ENCODE data around the gene TUBE1. TPM values are rescaled to one million over a fixed set of nuclear protein-coding genes. Genes with fewer than 3 reads are reported as not detected.

Gene TUBE1
- total RNA-seq, 6 experiments from 2014 or later, result 9.8 to 15.5 (median 11.2) TPM

DNA sequence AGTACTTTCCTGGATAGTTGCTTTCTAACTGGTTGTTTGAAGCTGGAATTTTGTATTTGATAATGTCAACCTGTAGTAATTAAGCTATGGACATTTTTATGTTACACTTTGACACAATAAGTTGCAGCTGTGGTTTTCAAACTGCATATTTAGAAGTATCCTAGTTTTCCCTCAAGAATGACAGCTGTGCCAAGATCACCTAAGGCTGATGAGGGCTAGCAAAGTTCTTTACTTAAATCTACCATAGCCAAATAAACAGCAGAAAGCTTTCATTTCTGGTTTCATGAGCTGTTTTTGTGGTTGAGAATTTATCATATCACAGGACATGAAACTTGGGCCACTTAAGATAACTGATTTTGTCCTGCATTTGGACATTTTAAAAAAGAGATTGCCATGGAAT is 30.8 kb upstream of the TUBE1 start:
- H3K27me3 Mint-ChIP-seq (ENCODE audit: insufficient read depth), result no peaks in the 10 kb centered on the region; the same call in 1 of the 2 replicates
- TF ChIP-seq, protein P1, sequence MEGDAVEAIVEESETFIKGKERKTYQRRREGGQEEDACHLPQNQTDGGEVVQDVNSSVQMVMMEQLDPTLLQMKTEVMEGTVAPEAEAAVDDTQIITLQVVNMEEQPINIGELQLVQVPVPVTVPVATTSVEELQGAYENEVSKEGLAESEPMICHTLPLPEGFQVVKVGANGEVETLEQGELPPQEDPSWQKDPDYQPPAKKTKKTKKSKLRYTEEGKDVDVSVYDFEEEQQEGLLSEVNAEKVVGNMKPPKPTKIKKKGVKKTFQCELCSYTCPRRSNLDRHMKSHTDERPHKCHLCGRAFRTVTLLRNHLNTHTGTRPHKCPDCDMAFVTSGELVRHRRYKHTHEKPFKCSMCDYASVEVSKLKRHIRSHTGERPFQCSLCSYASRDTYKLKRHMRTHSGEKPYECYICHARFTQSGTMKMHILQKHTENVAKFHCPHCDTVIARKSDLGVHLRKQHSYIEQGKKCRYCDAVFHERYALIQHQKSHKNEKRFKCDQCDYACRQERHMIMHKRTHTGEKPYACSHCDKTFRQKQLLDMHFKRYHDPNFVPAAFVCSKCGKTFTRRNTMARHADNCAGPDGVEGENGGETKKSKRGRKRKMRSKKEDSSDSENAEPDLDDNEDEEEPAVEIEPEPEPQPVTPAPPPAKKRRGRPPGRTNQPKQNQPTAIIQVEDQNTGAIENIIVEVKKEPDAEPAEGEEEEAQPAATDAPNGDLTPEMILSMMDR (IDR thresholded peaks at IDR 0.05), result no peak
- H3K9me3 Mint-ChIP-seq, result no peaks in the 10 kb centered on the region
- peaks cover 23% of the 10 kb centered on the region for H3K4me1 Mint-ChIP-seq (ENCODE audit: low read depth)
- peak overlapping the region; percentile 81 for H3K27ac Mint-ChIP-seq
- no peak for DNase-seq
- no peak overlapping the region for H3K4me3 Mint-ChIP-seq
- H3K36me3 Mint-ChIP-seq (ENCODE audit: low read depth), result peaks cover 41% of the 10 kb centered on the region

DNA sequence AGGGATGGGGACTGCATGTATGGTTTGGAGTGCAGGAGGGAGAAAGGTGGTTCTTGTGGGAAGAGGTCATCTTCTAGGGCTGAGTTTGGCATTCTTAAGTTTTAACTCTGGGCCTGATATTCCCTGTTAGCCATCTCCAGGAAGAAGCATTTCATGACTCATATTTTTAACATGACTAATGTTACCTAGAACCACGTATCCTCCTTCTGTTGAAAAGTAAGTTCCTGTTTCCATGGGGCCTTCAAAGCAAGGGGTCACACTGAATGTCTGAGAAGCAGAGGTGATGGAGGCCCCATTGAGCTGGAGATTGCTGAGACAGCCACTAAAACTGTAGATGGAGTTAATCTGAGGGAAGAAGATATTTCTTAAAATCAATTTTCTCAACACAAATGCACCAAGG is 30.3 kb upstream of the TUBE1 start:
- TF ChIP-seq, protein P1 (IDR thresholded peaks at IDR 0.05), result no peak
- Mint-ChIP-seq H3K9me3 (no peaks in the 10 kb centered on the region), H3K4me3 (0 out of 2 replicates have a peak overlapping the region, but pooled peaks have one; percentile 0), H3K4me1 (ENCODE audit: low read depth) (peaks cover 23% of the 10 kb centered on the region), H3K27ac (peak overlapping the region; percentile 81), H3K36me3 (ENCODE audit: low read depth) (peaks cover 41% of the 10 kb centered on the region), H3K27me3 (ENCODE audit: insufficient read depth) (no peaks in the 10 kb centered on the region; the same call in 1 of the 2 replicates)
- peak; percentile 33 for DNase-seq

DNA sequence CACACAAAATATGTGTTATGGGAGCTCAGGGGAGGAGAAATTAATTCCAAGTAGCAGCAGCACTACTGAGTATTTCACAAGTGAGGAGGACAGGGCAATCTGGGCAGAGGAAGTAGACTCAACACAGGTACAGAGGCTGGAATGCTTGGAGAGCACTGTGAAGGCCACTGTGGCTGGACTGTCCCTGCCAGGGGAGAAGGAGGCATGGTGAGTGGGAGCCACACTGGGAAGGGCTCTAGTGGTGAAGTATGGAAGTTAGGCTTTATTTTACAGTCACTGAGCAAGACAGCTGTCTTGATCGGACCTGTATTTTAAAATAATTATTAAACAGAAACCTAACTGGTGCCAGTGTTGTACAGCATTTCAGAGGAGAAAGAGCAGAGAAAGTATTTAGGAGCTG is 28.9 kb upstream of the TUBE1 start:
- peaks cover 36% of the 10 kb centered on the region for H3K36me3 Mint-ChIP-seq (ENCODE audit: low read depth)
- no peak overlapping the region for H3K4me3 Mint-ChIP-seq
- H3K9me3 Mint-ChIP-seq, result no peaks in the 10 kb centered on the region
- no peaks in the 10 kb centered on the region; the same call in 1 of the 2 replicates for H3K27me3 Mint-ChIP-seq (ENCODE audit: insufficient read depth)
- TF ChIP-seq, protein P1 (IDR thresholded peaks at IDR 0.05), result no peak
- no peak overlapping the region for H3K27ac Mint-ChIP-seq
- H3K4me1 Mint-ChIP-seq (ENCODE audit: low read depth), result peaks cover 23% of the 10 kb centered on the region
- DNase-seq, result no peak

DNA sequence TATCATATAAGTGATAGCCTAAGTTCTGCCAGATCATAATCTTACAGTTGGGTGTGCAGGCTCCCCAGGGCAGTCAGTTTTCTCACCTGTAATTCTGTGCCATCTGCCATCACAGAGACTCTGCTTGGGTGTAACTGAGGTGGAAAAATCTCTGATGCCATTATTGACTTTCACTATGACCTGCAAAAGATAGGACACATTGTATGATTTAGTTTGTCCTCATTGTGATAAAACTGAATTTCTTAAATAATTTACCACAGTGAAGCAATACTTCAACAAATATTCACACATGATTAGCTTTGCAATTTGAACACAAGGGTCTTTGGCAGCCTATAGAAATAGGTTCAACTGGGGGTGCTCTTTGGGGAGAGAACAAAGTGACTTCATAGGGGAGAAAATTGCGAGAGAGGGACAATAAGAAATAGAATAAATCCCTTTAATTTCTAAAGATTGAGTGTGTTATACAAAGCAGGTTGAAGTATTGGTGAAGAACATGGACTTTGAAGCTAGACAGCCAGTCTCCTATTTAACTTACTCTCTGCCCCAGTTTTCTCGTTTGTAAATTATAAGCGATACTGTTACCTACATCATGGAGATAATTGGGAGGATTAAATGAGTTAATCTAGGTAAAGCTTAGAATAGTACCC is 27.4 kb upstream of the TUBE1 start:
- H3K27me3 Mint-ChIP-seq (ENCODE audit: insufficient read depth), result no peaks in the 10 kb centered on the region; the same call in 1 of the 2 replicates
- TF ChIP-seq, protein P1 (IDR thresholded peaks at IDR 0.05), result no peak
- H3K9me3 Mint-ChIP-seq, result no peaks in the 10 kb centered on the region
- peaks cover 29% of the 10 kb centered on the region for H3K36me3 Mint-ChIP-seq (ENCODE audit: low read depth)
- H3K4me1 Mint-ChIP-seq (ENCODE audit: low read depth), result peaks cover 23% of the 10 kb centered on the region
- H3K27ac Mint-ChIP-seq, result no peak overlapping the region
- no peak for DNase-seq
- no peak overlapping the region for H3K4me3 Mint-ChIP-seq

DNA sequence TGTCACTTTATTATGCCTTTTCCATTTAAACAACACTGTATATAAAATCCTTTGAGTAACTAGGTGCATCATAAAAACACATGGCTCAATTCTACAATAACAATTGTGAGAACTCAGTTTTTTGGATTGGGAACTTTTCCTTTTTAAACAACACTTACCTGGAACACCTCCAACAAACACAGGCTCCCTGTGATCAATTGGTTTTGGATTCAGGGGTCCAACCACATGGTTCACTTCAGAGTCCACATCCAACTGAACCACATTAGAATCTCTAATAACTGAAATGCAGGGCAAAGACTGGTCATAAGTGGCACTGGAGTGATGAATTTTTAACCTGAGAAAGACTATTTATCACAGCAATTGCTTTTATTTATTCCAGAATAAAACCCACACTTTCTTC is 26.6 kb upstream of the TUBE1 start:
- no peak for DNase-seq
- TF ChIP-seq, protein P1 (IDR thresholded peaks at IDR 0.05), result no peak
- no peaks in the 10 kb centered on the region; the same call in 1 of the 2 replicates for H3K27me3 Mint-ChIP-seq (ENCODE audit: insufficient read depth)
- H3K4me3 Mint-ChIP-seq, result no peak overlapping the region
- H3K9me3 Mint-ChIP-seq, result no peaks in the 10 kb centered on the region
- H3K4me1 Mint-ChIP-seq (ENCODE audit: low read depth), result peaks cover 23% of the 10 kb centered on the region
- H3K27ac Mint-ChIP-seq, result no peak overlapping the region
- peaks cover 32% of the 10 kb centered on the region for H3K36me3 Mint-ChIP-seq (ENCODE audit: low read depth)
